Esophagus mucosa (tissue), 1 donor: ENCODE results near the gene POTEJ. TPM values are rescaled to one million over a fixed set of nuclear protein-coding genes. Genes with fewer than 3 reads are reported as not detected.
"Not testable (repeated sequence)": the region's sequence is repeated elsewhere in the genome, so short reads cannot be mapped to it uniquely, and the experiment has no call there.

Source experiments
- ATAC-seq: fragments of 200-7000 bp; cut with Tn5 transposase; one replicate; pipeline ENCODE4 v1.9.1; 2020
- total RNA-seq: library from RNA; stranded (reverse); gene quantifications from one replicate; pipeline ENCODE4 v1.2.4, GENCODE V29; 2023
- donor health status: DM: yes; HTN: yes; CAD: no.

POTEJ gene
- total RNA-seq, 1 donor from 2014 or later = not detected

DNA sequence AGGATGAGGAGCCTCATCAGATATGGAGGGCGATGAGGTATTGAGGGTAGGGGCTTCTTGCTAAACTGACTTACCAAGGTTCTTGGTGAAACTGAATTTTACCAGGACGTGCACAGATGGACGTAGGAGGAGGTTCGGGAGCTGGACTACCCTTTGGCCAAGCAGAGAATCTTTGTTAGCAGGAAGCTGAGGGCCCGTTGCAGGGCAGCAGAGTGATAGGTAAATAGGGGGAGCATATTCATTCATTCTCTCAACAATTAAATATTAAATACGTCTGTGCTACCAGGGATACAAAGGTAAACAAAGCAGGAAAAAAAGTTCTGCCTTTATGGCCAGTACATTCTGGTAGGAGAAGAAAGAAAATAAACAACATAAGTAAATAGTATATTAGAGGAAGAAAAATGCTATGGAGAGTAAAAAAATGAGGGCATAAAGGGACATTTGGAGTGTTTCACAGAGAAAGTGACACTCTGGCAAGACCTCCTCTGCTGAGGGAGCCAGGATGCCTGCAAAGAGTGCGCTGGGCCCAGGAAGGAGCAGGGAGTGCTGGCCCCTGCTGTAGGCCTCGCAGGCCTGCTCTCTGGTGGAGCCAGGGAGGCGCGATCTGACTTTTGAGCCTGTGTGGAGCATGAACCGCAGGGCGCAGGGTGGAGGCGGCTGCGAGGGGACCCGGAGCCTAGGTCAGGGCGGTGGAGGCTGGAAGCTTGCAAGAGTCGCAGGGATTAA is 2.8 kb upstream of the POTEJ start:
- ATAC-seq = not testable (repeated sequence)

DNA sequence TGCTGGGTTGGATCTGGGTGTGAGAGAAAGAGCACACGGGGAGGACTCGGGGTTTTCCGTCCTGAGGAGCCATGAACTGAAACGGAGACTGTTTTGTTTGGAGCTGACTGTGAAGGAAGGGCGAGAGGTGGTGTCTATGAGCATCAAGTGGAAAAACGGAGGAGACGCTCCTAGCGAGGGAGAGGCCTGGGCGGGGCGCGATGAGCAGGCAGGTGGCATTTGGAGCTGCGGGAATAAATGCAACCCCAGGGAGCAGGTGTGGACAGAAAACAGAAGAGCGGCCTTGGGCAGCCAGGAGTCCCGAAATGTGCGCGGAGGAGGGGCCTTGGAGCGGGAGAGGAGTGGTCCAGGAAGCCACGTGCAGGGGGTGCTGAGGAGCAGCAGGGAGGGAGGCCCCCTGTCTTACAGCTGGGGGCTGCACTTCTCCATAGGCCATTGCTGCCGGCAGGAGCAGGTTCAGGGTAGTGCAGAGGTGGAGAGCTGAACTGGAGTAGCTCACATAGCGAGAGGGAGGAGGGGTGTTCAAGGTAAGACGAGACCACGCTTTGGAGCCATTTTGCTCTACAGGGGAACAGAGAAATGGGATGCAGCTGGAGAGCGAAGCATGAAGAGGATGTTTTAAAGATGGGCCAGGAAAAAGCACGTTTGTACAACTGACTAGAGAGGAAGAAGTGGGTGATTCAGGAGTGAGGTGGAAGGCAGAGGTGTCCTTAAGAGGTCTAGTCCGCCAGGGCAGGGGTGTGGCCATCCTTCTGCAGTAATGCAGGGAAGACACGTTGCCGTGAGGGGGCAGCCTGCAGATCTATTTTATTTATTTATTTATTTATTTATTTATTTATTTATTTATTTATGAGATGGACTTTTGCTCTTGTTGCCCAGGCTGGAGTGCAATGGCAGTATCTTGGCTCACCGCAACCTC is 2.0 kb upstream of the POTEJ start:
- ATAC-seq = not testable (repeated sequence)

- ATAC-seq = not testable (repeated sequence)
Measured at GRCh38 chr2:130610486-130610885, 754 bp upstream of the POTEJ start.

DNA sequence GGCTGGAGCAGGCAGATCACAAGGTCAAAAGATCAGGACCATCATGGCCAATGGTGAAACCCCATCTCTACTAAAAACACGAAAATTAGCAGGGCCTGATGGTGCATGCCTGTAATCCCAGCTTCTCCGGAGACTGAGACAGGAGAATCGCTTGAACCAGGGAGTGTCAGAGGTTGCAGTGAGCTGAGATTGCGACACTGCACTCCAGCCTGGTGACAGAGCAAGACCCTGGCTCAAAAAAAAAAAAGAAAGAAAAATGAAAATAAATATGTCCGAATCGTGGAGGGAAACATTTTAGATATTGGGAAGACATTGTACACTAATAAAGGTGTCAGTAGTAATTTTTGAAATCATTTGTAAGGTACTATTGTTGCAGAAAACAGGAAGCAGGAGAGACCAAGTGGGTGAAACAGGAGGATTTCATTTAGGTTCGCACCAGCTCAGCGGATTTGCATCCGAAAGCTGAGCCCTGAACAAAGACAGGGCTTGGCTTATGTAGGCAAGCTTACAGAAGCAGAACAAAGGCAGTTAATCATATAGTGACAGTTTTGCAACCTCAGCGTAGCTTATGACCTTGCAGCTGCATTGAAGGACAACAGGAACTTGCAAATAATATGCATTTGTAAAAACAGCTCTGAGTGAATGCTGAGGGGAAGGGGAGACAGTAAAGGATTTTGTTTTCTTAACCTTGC is 17.7 kb downstream of the POTEJ start:
- not testable (repeated sequence) for ATAC-seq

GRCh38 chr2:130638973-130639372 is 27.7 kb downstream of the POTEJ start:
- not testable (repeated sequence) for ATAC-seq

DNA sequence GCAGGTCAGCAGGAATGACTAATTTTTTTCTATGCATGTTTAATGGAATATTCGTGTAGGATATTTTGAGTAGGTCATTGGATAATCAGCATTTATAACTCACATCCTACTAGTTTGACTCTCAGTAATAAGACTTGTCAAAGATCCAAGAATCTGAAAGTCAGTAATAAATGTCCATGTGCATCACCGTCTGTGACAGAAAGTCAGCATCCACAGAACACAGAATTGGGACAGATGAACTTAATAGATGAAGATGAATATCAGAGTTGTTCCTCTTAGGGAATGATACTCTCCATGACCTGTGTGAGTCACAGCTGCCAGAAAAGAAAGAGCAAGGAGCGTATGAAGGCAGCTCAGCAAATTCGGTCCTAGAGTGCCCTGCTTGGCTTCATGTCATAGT is 30.4 kb downstream of the POTEJ start:
- not testable (repeated sequence) for ATAC-seq

GRCh38 chr2:130649285-130649684 is 38.0 kb downstream of the POTEJ start:
- ATAC-seq = not testable (repeated sequence)

- ATAC-seq = not testable (repeated sequence)
Measured at GRCh38 chr2:130664506-130664905, 53.3 kb downstream of the POTEJ start.

DNA sequence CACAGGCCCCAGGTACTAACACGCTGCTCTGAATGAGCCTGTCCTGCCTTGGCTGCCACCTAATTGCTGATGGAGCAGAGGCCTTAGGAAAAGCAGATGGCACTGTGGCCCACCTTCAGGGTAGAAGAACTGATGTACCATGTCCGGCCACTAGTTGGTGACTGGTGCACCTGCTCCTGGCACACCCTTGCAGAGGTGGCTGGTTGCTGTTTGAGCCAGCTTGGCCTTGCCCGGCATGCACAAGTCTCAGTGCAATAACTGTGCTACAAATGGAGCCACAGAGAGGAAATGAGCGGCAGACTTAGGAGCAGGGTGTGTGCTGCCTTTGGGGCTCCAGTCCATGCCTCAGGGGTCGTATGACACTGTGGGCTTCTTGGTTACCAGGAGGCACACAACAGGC is 54.4 kb downstream of the POTEJ start:
- not testable (repeated sequence) for ATAC-seq

DNA sequence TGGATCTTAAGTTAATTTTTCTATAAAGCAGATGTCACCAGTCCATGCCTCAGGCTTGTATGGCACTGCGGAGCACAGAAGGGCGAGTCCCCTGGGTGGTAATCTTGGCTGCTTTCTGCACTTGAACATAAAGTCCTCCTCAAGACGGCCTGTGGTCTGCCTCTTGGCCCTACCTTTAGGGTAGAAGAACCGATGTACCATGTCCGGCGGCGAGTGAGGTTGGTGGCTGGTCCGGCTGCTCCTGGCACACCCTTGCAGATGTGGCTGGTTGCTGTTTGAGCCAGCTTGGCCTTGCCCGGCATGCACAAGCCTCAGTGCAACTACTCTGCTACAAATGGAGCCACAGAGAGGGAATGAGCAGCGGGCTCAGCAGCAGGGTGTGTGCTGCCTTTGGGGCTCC is 56.3 kb downstream of the POTEJ start:
- ATAC-seq = not testable (repeated sequence)

GRCh38 chr2:130670026-130670745 is 58.9 kb downstream of the POTEJ start:
- ATAC-seq = not testable (repeated sequence)

DNA sequence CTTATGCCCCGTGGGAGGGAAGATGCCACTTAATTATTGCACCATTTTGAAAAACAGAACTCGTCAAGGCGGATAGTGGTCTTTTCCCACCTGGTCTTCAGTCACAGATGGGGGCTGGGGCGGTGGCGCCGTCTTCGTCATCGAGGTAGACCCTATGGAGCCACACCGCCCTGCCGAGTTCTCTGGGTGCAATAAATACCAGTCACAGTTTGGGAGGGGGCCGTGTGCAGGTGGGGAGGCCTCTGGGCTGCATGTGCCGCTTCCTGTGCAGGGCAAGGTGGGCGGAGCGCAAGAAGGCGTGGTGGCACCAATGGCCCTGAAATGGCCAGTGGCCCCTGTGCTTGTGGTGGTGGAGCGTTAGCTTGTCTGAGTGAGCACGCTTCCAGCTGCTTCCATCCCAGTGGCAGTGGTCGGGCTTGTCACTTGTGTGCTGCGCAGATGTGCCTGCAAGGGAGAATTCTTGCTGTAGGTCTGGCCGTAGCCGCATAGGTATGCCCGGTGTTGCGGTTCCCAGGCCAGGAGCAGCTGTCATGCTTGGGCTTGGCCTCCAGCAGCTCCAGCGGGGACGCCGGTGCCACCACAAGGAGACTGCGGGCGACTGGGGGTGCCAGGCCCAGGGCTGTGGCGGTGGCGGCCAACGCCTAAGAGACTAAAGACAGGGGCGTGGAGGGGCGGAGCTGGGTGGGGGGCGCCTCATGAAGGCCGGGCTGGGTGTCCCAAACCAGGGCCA is 81.0 kb downstream of the POTEJ start:
- peak; percentile 18 for ATAC-seq

GRCh38 chr2:130693474-130693873 is 82.2 kb downstream of the POTEJ start:
- peak; percentile 41 for ATAC-seq

GRCh38 chr2:130703250-130703649 is 92.0 kb downstream of the POTEJ start:
- not testable (repeated sequence) for ATAC-seq

Other genes starting within 250 kb of the POTEJ start
- not detected for gene POTEI, start 102.1 kb upstream of the POTEJ start, total RNA-seq
- gene CFC1B, start 90.2 kb upstream of the POTEJ start, total RNA-seq = not detected
- gene CFC1, start 11.9 kb upstream of the POTEJ start, total RNA-seq = not detected
- not detected for gene GPR148, start 117.6 kb downstream of the POTEJ start, total RNA-seq
- gene AMER3, start 144.1 kb downstream of the POTEJ start, total RNA-seq = not detected
- 41.8 TPM for gene ARHGEF4, start 225.5 kb downstream of the POTEJ start, total RNA-seq